H1 (cell line): ENCODE measurements around the gene RXFP1. TPM values are rescaled to one million over a fixed set of nuclear protein-coding genes. Genes with fewer than 3 reads are reported as not detected.

ENCODE experiments used
- POLR2AphosphoS5 ChIP-seq: IDR thresholded peaks from 2 replicates; pipeline ENCODE4 v1.6.1; 2011; ENCODE audit warnings: low read depth, low read length
- polyA plus RNA-seq, 7 experiments: library from polyadenylated mRNA; depleted of rRNA in 3 of 7; stranded (reverse) in 5 of 7; unstranded in 2 of 7; fragments of >200 nt in 5 of 7; fragments of 200-250 nt in 2 of 7; gene quantifications; 1 replicate in 5 of 7; 2 replicates in 1 of 7; 4 replicates in 1 of 7; pipeline versions ENCODE4 v1.2.1 to v1.2.3, GENCODE V29; 2011 to 2013; ENCODE audit warnings: missing spikeins in 2 of 7, mixed read lengths in 2 of 7
- total RNA-seq: library from RNA; stranded (reverse); fragmentation: NEBNext Ultra II Directional; extraction: Animal tissue kit (Norgen Biotek cat#: 25700); gene quantifications from 2 replicates; pipeline ENCODE4 v1.2.1, GENCODE V29; 2021

Gene RXFP1
- total and polyA plus RNA-seq, 2 of the 8 experiments (the other 6 are each of a cell fraction or from before 2014, with no cell fraction given), result 0.14 to 0.56 TPM

DNA sequence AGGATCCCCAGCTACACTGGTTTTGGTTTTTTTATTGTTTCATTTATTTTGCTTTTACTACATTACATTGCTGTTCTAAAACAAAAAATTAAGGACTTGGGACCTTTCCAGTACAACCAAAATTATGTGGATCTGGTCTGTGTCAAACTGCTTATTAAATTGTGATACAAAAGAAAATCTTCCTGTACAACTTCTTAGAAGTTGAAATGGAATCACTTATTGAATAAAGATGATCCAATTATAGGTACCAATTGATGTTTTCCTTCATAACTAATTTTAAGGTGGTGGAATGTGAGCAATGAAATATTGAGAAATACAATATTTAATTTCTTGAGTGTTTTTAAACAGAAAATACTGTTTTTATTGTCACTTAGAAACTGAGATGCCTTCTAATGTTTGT, 82.7 kb downstream of the RXFP1 start (continued):
- no peak for TF ChIP-seq POLR2AphosphoS5
- TF ChIP-seq, all 59 proteins: peak for 0
